Measurements from ENCODE around the gene SELENOK. TPM values are rescaled to one million over a fixed set of nuclear protein-coding genes. Genes with fewer than 3 reads are reported as not detected.

Gene SELENOK
- total and polyA plus RNA-seq, 2 of the 4 experiments (the other 2 are of a cell fraction), result 35.5 to 37.1 TPM

GRCh38 chr3:53885239-53885638 is 6.4 kb downstream of the SELENOK start:
- Histone ChIP-seq H3K14ac (replicated peaks; ENCODE audit: low read depth, low read length) (no peak overlapping the region), H2AFZ (replicated peaks; ENCODE audit: low read length, poor library complexity) (no peak overlapping the region), H3K4me2 (ENCODE audit: low read depth, low read length) (no peak overlapping the region), H3K56ac (ENCODE audit: extremely low read depth, insufficient read depth, low read length) (no peak overlapping the region), H4K5ac (ENCODE audit: low read depth, low read length) (no peak overlapping the region), H3K23ac (ENCODE audit: low read depth, low read length) (no peak overlapping the region), H2AK9ac (replicated peaks; ENCODE audit: low read depth, low read length, poor library complexity) (no peak overlapping the region), H3K4ac (ENCODE audit: low read depth, low read length) (no peak overlapping the region), H3K18ac (ENCODE audit: low read depth, low read length) (no peak overlapping the region), H2BK20ac (ENCODE audit: low read depth, low read length) (no peak overlapping the region), H4K8ac (ENCODE audit: low read depth in 2 of 2, low read length in 2 of 2) (no peak overlapping the region), H2BK5ac (ENCODE audit: low read depth, low read length, poor library complexity, severe bottlenecking) (no peak overlapping the region), H3K27ac (ENCODE audit: insufficient read depth, low read length) (no peak overlapping the region), H3K4me1 (ENCODE audit: control insufficient read depth, insufficient read depth, low read length) (peaks cover 8% of the 10 kb centered on the region), H3K9me3 (ENCODE audit: control insufficient read depth, insufficient read depth, low read length) (no peaks in the 10 kb centered on the region), H3K27me3 (ENCODE audit: control insufficient read depth, insufficient read depth, low read length) (no peaks in the 10 kb centered on the region), H4K20me1 (ENCODE audit: insufficient read depth, low read length) (no peaks in the 10 kb centered on the region), H2BK15ac (ENCODE audit: low read depth, low read length) (no peak overlapping the region), H3K4me3 (ENCODE audit: insufficient read depth, low read depth, low read length) (no peak overlapping the region), H4K91ac (ENCODE audit: insufficient read depth, low read depth, low read length) (no peak overlapping the region), H2BK120ac (ENCODE audit: low read depth, low read length) (no peak overlapping the region), H3K79me1 (ENCODE audit: low read depth in 1 of 2, low read length in 2 of 2) (peaks cover 10 to 28% of the 10 kb centered on the region in 2 experiments), H3K9me1 (ENCODE audit: insufficient read depth, low read length) (peaks cover 6% of the 10 kb centered on the region; the same call in 1 of the 2 replicates), H2AK5ac (ENCODE audit: low read depth, low read length) (no peak overlapping the region), H3K9ac (ENCODE audit: low read depth, low read length) (no peak overlapping the region), H3K36me3 (ENCODE audit: control insufficient read depth, insufficient read depth, low read length) (peaks cover 8% of the 10 kb centered on the region)
- POLR2A ChIA-PET (ENCODE audit: unreplicated experiment), result no interaction called here
- intact Hi-C loops (cut with micrococcal nuclease), result loop anchor here (10.0 kb wide), 1 partner anchor 540 kb away; the partner anchor contains the start of gene DCP1A
- no TSS peak for BruUV-seq (replicated peaks)
- TF ChIP-seq SMC3 (IDR thresholded peaks at IDR 0.05; ENCODE audit: low read depth, low read length) (no peak), NFE2L2 (IDR thresholded peaks at IDR 0.05; ENCODE audit: low read depth, low read length) (no peak), RFX5 (IDR thresholded peaks at IDR 0.05; ENCODE audit: low read depth, low read length) (no peak), CTCF (conservative IDR thresholded peaks at IDR 0.05; ENCODE audit: low read depth, low read length) (no peak), MXI1 (IDR thresholded peaks at IDR 0.05; ENCODE audit: borderline replicate concordance, low read depth, low read length) (no peak), RAD21 (IDR thresholded peaks at IDR 0.05; ENCODE audit: low read length) (no peak), MAFK (IDR thresholded peaks at IDR 0.05; ENCODE audit: low read depth, low read length) (no peak), BHLHE40 (IDR thresholded peaks at IDR 0.05; ENCODE audit: low read depth, low read length) (no peak), RCOR1 (IDR thresholded peaks at IDR 0.05; ENCODE audit: insufficient replicate concordance, low read length) (no peak)
- ATAC-seq (ENCODE audit: low read depth) (no peak), DNase-seq (peak; percentile 61)
- in situ Hi-C loops (cut with MboI; ENCODE audit: low sequenced_read_pairs), result loop anchor here (25.0 kb wide), 1 partner anchor 598 kb away; no protein-coding TSS in a partner anchor
- WGBS, 2 experiments (ENCODE audit: extremely low coverage in 2 of 2, insufficient read length in 1 of 2), result no CpG with 5 or more reads among the region's 3 CpGs
- dilution Hi-C loops (cut with HindIII; ENCODE audit: low sequenced_read_pairs, unreplicated experiment), result no loop called here
- CTCF ChIA-PET, result no interaction called here

Data from IMR-90 (cell line).